DMS153 (cell line): ENCODE data around the gene IMPA2.
A peak's percentile ranks its signal among the peaks of the same experiment; 100 is the strongest.
"Not testable (repeated sequence)": the region's sequence is repeated elsewhere in the genome, so short reads cannot be mapped to it uniquely, and the experiment has no call there.

Source experiments
- DNase-seq: peaks from one replicate; lab custom pipeline; 2025; lab: John Stamatoyannopoulos, UW

Gene IMPA2

DNA sequence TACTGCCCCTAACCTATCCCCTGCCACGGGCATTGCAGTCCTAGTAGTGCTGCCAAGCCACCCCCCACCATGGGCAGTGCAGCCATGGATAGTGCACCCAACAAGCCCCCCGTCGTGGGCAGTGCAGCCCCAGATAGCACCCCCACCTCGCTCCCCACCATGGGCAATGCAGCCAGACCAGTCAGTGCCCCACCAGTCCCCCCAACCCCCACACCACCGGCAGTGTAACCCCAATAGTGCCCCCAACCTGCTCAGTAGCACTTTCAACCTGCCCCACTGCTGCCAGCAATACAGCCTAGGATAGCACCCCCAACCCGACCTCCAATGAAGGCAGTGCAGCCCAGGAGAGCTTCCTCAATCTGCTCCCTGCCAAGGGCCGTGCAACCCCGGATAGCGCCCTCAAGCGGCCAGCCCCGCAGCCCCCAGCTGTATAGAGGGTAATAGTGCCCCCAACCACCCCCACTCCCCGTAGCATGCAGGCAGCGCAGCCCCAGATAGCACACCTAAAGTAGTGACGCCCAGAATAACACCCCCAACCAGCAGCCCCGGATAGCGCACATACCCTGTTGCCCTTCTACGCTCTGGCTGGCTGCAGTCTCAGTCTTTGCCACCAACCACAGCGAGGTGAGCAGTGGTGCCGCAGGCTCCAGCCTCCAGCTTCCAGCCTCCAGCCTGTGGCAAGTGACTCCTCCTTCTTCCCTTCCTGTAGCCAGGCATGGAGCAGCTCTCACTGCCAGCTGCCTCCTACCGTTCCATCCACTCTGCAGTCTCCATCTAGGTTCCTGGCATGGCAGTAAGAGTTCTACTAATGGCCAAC is 66.9 kb downstream of the IMPA2 start:
- DNase-seq: no peak

DNA sequence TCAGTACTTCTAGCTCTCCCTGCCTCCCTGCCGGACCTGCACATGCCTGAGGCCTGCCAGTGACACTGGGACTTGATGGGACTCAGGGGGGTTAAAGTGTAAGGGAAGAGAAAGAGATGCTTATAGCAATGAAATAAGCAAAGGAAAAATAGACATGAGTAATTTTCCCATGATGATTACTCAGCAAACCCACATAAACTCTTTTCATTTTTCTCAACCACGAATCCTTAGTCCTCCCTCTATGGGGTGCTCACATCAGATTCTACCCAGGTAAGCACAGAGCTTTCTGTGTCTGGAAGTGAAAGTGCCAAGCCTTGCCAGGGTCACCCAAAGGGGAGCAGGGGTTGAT is 67.5 kb downstream of the IMPA2 start:
- no peak for DNase-seq

DNA sequence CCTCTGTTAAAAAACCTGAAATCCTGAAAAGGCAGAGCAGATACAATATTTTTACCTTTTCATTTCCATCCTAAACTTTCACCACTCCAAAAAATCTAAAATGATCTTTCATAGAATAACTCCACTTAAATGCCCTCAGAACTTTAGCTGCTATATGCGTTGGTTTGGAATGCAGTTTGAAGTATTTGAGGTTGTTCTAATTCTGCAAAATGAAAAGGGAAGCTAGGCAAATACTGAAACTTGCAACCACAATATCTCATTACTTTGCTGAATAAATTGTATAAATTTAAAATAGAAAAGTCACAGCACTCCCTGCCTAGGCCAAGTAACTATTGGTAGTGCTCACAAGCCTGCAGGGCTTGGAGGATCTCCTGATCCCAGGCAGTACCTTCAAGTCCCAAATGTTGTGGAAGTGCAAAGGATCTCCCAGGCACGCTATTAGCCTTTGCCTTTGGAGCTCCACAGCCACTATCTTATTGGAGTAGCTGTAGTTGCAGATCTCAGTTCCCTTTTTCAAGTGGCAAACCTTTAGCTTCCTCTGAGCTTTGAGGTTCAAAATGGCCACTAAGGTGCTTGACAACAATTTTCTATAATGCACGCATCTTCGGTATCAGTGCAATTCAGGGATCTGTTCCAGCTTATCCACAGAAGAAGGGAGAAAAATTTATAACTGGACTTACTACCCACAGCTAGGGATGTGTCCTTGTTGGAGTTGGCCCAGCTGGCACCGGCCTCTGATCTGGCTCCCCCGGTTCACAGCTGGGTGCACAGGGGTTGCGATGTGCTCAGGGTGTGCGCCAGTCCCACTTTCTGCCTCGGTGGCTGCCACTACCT is 68.9 kb downstream of the IMPA2 start:
- no peak for DNase-seq

DNA sequence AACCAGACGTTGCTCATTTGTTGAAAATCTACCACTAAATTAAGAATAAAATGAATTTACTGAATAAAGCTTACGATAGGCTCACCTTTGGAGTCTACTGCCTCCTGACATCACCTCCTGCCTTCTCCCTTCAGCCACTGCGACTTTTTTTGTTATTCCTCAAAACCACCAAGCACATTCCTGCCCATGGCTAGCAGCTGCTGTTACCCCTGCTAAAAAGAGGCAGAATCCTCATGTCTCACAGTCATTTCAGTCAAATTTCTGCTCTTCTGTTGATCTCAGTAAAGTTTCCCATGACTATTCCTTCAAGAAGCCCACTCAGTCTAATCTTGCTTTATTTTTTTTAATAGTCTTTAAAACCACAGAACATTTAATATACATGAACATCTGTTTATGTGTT is 71.6 kb downstream of the IMPA2 start:
- DNase-seq: no peak

DNA sequence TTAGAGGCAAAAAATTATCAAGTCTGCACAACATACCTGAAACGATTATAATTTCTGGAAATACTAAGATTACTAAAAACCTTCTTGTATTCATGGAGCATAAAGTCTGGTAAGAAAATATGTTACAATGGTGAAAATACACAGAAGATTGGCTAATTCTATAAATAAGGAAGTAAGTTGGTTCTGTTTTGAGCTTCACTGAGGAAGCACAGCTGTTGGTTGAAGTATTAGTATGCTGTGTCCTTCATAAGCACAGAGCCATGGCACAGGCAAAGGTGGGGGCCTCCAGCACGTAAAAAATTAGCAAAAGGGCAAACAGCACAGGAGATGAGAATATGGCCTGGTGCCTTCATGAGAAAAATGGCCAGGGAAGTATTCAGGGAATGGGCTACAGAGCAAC is 72.0 kb downstream of the IMPA2 start:
- DNase-seq: no peak

DNA sequence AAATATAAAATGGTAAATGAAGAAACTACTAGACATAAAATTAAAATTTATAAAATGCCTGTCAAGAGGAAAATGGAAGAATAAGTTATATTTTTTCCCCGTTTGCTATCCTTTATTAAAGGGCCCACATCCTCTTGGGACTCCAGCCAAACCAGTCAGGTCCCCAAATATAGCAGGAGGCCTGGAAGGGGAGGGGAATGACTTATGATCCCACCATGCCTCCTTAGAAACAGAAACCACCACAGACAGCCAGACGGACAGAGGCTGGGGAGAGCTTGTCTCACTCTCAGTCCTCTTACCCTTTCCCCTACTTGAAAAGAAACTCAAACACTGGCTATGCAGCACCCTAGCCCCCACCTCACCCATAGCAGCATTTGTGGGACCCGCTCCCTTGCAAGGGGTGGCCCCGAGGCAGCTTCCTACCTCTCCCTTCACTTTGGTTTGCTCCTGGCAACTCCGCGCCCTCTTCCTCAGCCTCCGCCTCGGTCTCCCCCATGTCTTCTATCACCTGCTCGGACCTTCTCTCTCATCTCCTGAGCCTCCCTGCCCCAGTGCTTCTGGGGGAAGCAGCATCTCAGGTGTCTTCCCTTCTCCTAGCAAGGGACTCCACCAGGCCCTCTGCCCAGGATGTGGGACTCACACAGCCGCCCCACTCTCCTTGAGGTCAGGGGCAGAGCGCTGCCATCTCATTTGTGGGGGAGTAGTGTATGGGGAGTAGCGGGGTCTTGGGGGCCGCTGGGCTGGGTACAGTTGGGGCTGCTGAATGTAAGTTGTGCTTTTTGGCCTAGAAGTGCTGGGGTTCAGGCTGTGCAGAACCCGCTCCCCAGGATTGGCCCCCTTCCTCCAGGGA is 75.0 kb downstream of the IMPA2 start:
- no peak for DNase-seq

DNA sequence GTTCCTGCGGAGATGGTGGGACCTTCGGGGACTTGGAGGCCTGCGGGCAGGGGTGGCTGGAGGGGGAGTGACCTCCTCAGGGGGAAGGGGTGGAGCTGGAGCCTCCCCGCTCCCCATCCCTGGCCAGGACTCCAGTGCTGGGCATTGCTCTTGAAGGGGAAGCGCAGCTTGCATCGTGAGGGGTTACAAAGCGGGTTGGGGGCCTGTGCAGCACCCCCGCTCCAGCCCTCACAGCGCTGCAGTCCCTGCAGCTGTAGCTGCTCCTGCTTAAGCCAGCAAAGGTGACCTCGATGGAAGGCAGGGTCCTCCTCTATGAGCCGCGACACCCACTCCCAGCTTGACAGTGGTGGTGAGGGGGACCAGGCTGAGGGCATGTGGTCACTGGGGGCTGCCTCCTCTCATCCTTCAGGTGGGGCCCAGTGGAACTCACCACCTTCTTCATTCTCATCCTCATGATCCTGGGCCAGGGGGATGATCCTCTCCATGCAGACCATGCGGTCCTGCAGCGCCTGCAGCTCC is 75.6 kb downstream of the IMPA2 start:
- no peak for DNase-seq

DNA sequence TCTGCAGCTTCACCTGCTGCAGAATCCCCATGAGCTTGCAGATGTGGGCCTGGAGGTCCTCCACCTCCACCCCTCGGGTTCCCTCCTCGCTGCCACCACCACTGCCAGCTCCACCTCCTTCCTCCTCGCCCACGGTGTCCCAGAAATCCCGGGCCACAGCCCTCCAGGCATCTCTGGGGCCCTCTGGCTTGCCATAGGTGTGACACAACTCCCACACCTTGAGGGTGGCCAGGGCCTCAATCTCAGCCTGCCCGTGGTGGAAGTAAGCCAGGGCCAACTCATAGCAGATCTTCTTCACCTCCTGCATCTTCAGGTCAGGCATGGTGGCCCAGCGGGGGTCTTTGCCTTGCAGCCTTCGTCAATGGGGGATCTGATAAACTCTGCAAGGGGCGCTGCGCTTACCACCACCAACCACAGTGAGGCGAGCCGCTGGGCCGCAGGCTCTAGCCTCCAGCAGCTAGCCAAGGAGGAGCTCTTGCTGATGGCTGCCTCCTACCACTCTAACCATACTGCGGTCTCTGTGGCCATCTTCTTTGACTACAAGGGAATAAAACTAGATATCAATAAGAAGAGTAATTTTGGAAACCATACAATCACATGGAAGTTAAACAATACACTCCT is 76.2 kb downstream of the IMPA2 start:
- no peak for DNase-seq

DNA sequence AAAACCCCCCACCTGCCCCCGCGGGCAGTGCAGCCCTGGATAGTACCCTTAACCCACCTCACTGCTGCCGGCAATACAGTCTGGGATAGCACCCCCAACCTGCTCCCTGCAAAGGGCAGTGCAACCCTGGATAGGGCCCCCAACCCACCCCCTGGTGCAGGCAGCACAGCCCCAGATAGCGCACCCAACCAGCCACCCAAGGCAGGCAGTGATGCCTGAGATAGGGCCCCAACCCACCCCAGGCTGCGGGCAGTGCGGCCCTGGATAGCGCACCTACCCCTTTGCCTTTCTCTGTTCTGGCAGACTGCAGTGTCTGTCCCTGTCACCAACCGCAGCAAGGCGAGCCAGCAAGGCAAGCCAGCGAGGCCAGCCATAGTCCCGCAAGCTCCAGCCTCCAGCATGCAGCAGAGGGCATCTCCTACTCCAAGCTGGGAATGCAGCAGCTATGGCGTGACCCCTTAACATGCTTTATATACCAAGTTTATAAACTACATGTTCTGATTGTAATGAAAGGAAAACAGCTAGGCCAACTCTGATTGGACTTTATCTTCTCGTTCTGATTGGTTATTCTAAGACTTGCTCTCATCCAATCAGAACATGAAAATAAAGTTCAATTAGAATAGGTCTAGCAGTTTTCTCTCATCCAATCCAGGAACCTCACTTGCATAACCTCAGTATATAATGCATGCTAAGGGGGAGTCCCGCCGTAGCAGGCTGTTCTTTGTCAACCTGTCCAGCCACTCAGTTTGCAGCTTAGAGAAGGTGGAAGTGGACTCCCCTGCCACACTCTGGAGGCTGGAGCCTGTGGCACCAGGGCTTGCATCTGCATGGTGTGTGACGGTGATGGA is 78.3 kb downstream of the IMPA2 start:
- DNase-seq: peak; percentile 30

DNA sequence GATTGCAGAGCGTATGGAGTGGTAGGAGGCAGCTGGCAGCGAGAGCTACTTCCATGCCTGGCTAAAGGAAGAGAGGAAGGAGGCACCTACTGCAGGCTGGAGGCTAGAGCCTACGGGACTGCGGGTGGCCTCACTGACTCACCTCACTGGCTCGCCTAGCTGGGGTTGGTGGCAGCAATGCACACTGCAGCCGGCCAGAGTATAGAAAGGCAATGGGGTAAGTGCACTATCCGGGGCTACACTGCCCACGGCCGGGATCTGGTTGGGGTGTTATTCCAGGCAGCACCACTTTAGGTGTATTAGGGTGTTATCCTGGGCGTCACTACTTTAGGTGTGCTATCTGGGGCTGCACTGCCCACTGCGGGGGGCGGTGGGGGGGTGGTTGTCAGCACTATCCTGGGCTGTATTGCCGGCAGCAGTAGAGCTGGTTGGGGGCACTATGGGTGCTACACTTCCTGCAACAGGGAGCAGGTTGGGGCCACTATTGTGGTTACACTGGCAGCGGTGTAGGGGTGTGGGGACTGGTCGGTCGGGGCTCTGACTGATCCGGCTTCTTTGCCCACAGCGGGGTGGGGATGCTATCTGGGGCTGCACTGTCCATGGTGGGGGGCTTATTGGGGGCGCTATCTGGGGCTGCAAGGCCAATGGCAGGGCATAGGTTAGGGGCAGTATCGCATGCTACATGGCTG is 79.0 kb downstream of the IMPA2 start:
- no peak for DNase-seq

DNA sequence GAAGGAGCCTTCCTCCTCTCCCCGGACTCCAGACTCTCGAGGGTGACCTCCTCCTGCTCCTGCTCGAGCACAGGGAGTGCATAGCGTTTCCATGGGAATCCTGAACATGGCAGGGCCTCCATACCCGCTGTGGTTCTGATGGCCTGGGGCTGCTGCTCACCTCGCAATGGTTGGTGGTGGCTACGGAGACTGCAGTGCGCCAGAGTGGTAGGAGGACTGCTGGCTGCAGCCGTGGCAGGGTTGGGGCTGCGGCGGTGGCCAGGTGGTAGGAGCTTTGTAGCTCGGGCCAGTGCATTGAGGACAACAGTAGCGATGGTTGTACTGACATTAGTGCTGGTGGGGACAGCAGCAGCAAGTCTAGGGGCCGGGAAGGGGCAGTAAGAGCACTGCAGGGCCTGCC is 80.4 kb downstream of the IMPA2 start:
- no peak for DNase-seq

DNA sequence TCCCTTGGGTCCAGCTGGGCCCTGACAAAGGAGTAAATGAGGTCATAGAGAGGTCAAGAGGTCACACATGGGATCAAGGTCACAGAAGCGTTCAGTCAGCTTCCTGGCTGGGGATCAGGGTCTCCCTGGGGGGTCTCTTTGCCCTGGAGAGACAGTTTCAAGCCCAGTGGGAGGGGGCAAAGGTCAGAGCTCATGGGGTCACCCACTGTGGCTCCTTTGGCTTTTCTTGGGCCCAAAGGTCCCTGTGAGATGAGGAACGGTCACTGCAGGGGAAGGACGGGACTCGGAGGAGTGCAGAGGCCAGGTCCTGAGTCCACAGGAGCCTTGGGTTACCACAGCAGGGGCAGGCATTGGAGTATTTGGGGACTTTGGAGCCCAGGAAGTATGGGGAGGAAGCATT is 81.7 kb downstream of the IMPA2 start:
- DNase-seq: no peak

DNA sequence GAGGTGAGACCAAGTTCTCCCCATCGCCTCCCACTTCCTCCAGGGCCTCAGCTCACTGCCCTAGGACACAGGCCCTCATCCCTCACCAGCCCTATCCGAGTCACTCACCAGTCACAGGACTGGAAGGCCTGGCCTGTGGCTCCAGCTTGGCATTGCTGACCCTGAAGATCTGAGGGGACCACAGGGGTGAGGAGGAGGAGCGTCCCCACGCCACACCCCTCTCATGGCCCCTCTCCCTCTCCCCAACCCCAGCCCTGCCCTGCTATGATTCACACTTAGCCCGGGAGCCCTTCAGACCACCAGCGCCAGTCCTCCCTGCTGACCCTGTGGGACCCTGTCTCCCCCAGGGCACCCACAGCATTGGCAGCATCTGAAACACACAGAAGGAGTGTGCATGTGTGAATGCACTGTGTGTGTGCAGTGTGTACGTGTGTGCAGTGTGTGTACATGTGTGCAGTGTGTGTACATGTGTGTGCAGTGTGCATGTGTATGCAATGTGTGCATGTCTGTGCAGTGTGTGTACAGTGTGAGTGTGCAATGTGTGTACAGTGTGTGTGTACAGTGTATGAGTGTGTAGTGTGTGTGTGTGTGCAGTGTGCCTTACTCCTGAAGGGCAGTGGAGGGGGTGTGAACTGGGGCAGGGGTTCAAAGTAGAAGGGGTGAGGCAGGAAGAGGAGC is 82.9 kb downstream of the IMPA2 start:
- no peak for DNase-seq

DNA sequence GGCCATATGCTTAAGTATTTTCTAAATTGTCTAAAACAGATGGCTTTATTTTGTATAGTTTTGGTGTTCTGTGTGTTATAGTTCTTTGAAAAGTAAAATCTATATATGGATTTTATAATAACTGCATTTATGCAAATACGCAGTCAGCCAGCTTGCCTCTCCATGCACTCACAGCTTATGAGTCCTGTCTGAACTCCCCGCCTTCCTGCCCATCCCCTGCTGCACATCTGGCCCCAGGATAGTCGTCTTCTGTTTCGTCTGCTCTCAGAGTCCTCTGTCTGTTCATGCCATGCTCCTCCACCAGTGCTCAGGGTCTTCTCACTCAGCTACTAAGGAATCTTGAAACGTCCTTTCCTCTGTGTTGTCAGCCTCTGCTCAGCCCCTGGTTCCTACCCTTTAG is 84.1 kb downstream of the IMPA2 start:
- no peak for DNase-seq

DNA sequence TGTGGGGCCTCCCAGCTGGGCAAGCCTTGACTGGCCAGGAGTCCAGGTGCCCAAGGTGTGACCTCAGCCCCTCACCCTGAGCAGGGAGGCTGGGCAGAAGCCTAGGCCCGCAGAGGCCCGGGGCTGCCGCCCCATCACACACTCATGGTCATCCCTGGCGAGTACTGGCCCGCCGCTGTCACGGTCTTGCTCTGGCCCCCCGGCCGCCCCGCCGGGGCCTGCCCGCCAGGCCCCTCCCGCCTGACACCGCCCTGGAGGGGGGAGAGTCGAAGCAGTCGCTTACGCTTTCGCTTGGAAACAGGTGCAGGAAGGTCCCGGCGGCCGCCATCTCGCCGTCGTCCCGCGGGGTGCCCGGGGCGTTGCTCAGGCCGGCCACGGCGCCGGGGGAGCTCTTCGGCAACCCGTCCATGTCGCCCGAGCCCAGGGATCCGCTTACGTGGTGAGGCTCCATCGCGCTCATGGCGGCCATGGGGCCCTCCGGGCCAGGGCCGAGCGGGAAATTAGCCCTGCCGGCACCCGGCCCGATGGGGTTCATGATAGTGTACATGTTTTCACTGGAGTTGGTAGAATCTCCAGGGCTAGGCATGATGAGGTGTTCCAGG is 85.7 kb downstream of the IMPA2 start:
- no peak for DNase-seq

DNA sequence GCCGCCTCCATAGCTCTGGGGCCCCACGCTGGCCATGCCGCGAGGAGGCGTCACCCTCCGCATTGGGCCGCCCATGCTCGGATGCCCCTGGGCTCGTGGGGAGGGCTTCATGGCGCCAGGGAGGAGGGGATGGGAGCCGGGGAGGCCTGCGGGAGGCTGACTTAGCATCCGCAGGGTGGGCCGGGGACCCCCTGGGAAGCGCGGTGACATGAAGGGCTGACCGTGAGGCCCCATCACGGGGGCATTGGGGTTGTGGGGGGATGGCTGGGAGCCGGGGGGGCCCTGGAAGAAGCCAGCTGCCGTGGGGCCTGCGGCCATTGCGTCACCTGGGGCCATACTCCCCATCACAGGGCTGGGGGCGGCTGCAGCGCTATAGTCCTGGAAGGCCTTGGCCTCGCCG is 86.4 kb downstream of the IMPA2 start:
- DNase-seq: no peak

DNA sequence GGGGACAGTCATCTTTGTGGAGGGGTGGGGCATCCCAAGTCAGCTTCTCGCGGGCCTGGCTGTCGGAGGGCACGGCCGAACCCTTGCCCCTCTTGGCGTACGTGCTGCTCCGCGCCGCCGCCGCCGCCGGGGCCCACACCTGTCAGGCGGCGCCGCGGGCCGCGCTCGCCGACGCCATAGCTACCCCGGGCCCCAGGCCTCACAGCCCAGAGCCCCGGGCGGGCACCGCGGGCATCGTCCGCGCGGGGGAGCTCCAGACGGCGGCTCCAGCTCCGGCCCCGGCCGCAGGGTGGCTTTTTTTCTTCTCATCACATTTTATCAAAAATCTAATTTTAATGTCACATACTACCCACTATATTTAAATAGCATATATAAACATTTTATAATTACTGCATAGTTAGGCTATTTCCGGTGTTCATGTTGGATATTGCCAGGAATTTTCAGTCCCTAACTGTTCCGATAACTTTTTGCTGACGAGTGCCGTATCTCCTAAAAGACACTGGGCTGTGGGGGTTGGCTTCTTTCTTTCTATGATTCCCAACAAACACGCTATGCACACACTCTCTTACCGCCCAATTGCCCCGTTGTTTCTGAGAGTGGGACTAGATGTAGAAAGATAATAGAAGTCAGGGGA is 87.1 kb downstream of the IMPA2 start:
- not testable (repeated sequence) for DNase-seq

DNA sequence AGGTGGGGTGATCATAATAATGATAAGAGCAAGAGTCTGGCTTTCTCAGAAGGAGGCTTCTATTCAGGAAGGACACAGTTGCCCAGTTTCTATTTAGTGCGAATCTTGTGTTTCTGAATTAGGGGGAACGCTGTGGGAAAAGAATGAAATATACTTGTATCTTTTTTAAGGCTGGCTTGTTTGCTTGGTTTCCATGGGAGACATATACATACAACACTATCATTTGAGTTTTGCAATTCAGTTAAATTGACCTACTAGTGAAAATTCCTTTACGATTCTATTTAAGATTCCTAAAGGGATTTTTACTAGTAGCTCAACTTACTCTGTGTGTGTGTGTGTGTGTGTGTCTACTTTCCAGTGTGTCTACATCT is 87.6 kb downstream of the IMPA2 start:
- no peak for DNase-seq

DNA sequence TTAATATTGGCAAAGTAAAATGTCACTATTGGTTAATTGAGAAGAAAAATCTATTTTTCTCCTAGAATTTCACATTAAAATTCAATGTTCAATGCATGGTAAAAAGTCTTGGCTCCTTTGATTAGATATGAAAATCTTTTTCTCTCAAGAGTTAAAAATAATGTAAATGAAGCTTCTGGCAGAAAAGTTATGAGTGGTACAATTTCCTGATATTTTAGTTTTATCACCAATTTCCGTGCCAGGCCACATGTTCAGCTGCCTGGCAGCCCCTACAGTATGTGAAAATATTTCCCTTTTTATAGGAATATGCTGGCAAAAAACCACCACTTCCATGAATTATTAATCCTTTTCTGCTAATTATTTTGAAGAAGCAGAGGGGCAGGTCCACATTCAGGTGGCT is 89.8 kb downstream of the IMPA2 start:
- DNase-seq: not testable (repeated sequence)
